Thyroid gland (tissue), 4 donors: ENCODE data around the gene ISLR. TPM values are rescaled to one million over a fixed set of nuclear protein-coding genes. Genes with fewer than 3 reads are reported as not detected.

Source experiments
- DNase-seq, 2 donors: peaks; one replicate each; pipeline ENCODE4 v3.0.0-alpha.2; 2019
- H3K27ac ChIP-seq, 3 donors: fragments of 200-600 bp; sonication (generic); 1 replicate in 2 of 3; 2 replicates in 1 of 3; pipeline ENCODE4 v1.5.1; 2016 to 2019; ENCODE audit warnings: mild to moderate bottlenecking in 1 of 3, moderate library complexity in 1 of 3
- H3K27me3 ChIP-seq: fragments of 200-600 bp; sonication (generic); one replicate; pipeline ENCODE4 v1.5.1; 2019
- H3K36me3 ChIP-seq, 2 donors: fragments of 200-600 bp; sonication (generic); one replicate each; pipeline ENCODE4 v1.5.1; 2016 to 2019
- H3K4me1 ChIP-seq, 2 donors: fragments of 200-600 bp; sonication (generic); one replicate each; pipeline ENCODE4 v1.5.1; 2017 to 2019
- H3K4me3 ChIP-seq, 3 donors: fragments of 200-600 bp; sonication (generic); replicated peaks in 1 of 3; 1 replicate in 2 of 3; 2 replicates in 1 of 3; pipeline ENCODE4 v1.5.1; 2016; ENCODE audit warnings: mild to moderate bottlenecking in 1 of 3
- H3K9me3 ChIP-seq: fragments of 200-600 bp; sonication (generic); one replicate; pipeline ENCODE4 v1.5.1; 2017
- CTCF ChIP-seq, 6 experiments: fragments of 200-600 bp in 3 of 6; fragments of 450-650 bp in 3 of 6; sonication (generic) in 3 of 6; IDR thresholded peaks; one replicate each; pipeline ENCODE4 v1.5.1; 2016 to 2019; ENCODE audit warnings: antibody characterized with exemption in 6 of 6, mild to moderate bottlenecking in 2 of 6, inconsistent platforms in 1 of 6, moderate library complexity in 1 of 6
- POLR2A ChIP-seq, 2 donors: fragments of 450-650 bp; IDR thresholded peaks; one replicate each; pipeline ENCODE4 v1.6.1; 2017; ENCODE audit warnings: antibody characterized with exemption in 2 of 2, mild to moderate bottlenecking in 2 of 2, moderate library complexity in 1 of 2
- WGBS, 2 donors: methylation state at CpG; one replicate each; pipeline ENCODE4 v1.1.5; 2017; 5-methylcytosine and 5-hydroxymethylcytosine counted together
- intact Hi-C: fragments of 100-400 bp; cut with DNase I; formaldehyde crosslinking; loops from one replicate; pipeline ENCODE4 v1.15.1; 2023
- total RNA-seq, 4 donors: library from RNA; depleted of rRNA; stranded (reverse); fragments of >200 nt; gene quantifications; one replicate each; pipeline ENCODE4 v1.2.3, GENCODE V29; 2016

The ISLR gene
- total RNA-seq, 4 donors from 2014 or later, result 90.8 to 151 (median 97.7) TPM

GRCh38 chr15:74170071-74170844 lies 3.3 kb upstream of the ISLR start:
- no peak overlapping the region for H3K27ac ChIP-seq
- H3K4me3 ChIP-seq, result no peak overlapping the region
- H3K36me3 ChIP-seq, result no peaks in the 10 kb centered on the region
- TF ChIP-seq POLR2A (IDR thresholded peaks at IDR 0.05) (no peak), CTCF (IDR thresholded peaks at IDR 0.05) (no peak)
- H3K4me1 ChIP-seq, result peaks cover 24 to 37% of the 10 kb centered on the region in 2 donors
- no peak for DNase-seq
- no peaks in the 10 kb centered on the region for H3K27me3 ChIP-seq
- H3K9me3 ChIP-seq, result no peaks in the 10 kb centered on the region
- intact Hi-C loops, result no loop called here
- WGBS, 2 donors, result 86 to 90% methylated on average over 15 of the region's 15 CpGs

- H3K9me3 ChIP-seq, result no peaks in the 10 kb centered on the region
- H3K27me3 ChIP-seq, result no peaks in the 10 kb centered on the region
- WGBS, 2 donors, result 80 to 89% methylated on average over 1 to 5 of the region's 7 CpGs
- peaks cover 24 to 44% of the 10 kb centered on the region in 2 donors for H3K4me1 ChIP-seq
- DNase-seq, result no peak
- no peak overlapping the region for H3K27ac ChIP-seq
- H3K4me3 ChIP-seq, result no peak overlapping the region
- no peaks in the 10 kb centered on the region for H3K36me3 ChIP-seq
- TF ChIP-seq POLR2A (IDR thresholded peaks at IDR 0.05), result no peak
- no peak for TF ChIP-seq CTCF (IDR thresholded peaks at IDR 0.05)
- intact Hi-C loops, result no loop called here
These were observed 2.5 kb upstream of the ISLR start for GRCh38 chr15:74170875-74171578.

- H3K27ac ChIP-seq, result peak overlapping the region in 2 of 3 donors; percentile 82 to 93
- WGBS, 2 donors, result 78 to 100% methylated on average over 1 of the region's 1 CpG
- peaks cover 24 to 54% of the 10 kb centered on the region in 2 donors for H3K4me1 ChIP-seq
- H3K27me3 ChIP-seq, result no peaks in the 10 kb centered on the region
- TF ChIP-seq POLR2A (IDR thresholded peaks at IDR 0.05), result no peak
- H3K36me3 ChIP-seq, result no peaks in the 10 kb centered on the region
- H3K4me3 ChIP-seq, result no peak overlapping the region
- no peaks in the 10 kb centered on the region for H3K9me3 ChIP-seq
- intact Hi-C loops, result no loop called here
- DNase-seq, result no peak
These were observed 1.5 kb upstream of the ISLR start for GRCh38 chr15:74171965-74172541.

- 50 to 52% methylated on average over 12 to 13 of the region's 13 CpGs for WGBS, 2 donors
- Histone ChIP-seq H3K4me3 (no peak overlapping the region), H3K9me3 (no peaks in the 10 kb centered on the region), H3K4me1 (peaks cover 24 to 57% of the 10 kb centered on the region in 2 donors), H3K27me3 (no peaks in the 10 kb centered on the region), H3K36me3 (no peaks in the 10 kb centered on the region), H3K27ac (peak overlapping the region; percentile 60 to 93 (median 82))
- no peak for TF ChIP-seq POLR2A (IDR thresholded peaks at IDR 0.05)
- no peak for TF ChIP-seq CTCF (IDR thresholded peaks at IDR 0.05)
- peak; percentile 57 to 70 for DNase-seq
- intact Hi-C loops, result no loop called here
These were observed 670 bp upstream of the ISLR start for GRCh38 chr15:74172701-74173379.

GRCh38 chr15:74174219-74174957 lies 878 bp downstream of the ISLR start:
- H3K36me3 ChIP-seq, result no peaks in the 10 kb centered on the region
- no peaks in the 10 kb centered on the region for H3K27me3 ChIP-seq
- H3K27ac ChIP-seq, result peak overlapping the region; percentile 82 to 93 (median 83)
- DNase-seq, result peak; percentile 70 to 79
- no peaks in the 10 kb centered on the region for H3K9me3 ChIP-seq
- peaks cover 33 to 73% of the 10 kb centered on the region in 2 donors for H3K4me1 ChIP-seq
- intact Hi-C loops, result no loop called here
- TF ChIP-seq POLR2A (IDR thresholded peaks at IDR 0.05), result no peak
- TF ChIP-seq CTCF (IDR thresholded peaks at IDR 0.05), result no peak
- H3K4me3 ChIP-seq, result peak overlapping the region in 1 of 3 donors; percentile 32
- 37 to 47% methylated on average over 18 to 20 of the region's 20 CpGs for WGBS, 2 donors
